HepG2 (cell line): ENCODE results near the gene MXRA7. TPM values are rescaled to one million over a fixed set of nuclear protein-coding genes. Genes with fewer than 3 reads are reported as not detected.

Experiments used
- ATAC-seq: fragments of 200-7000 bp; cut with Tn5 transposase; 3 replicates; pipeline ENCODE4 v1.9.1; 2020; ENCODE audit warnings: mild to moderate bottlenecking, moderate library complexity
- BruUV-seq: library from RNA; stranded (reverse); fragments of 400-500 nt; replicated peaks from 2 replicates; lab custom pipeline; 2021; lab: Mats Ljungman, UMichigan
- CTCF ChIA-PET: fragments of 300-600 bp; formaldehyde crosslinking; extraction: SDS; loops from one replicate; lab custom pipeline; 2021; ENCODE audit warnings: low total read pairs, inconsistent platforms, low intra/inter-chr PET ratio; lab: Yijun Ruan, JAX
- POLR2A ChIA-PET: fragments of 350-600 bp; sonication (Branson Sonifier 250); formaldehyde crosslinking; loops from one replicate; lab custom pipeline; 2020; ENCODE audit warnings: antibody characterized with exemption, inconsistent platforms; lab: Yijun Ruan, JAX
- DNase-seq: peaks from one replicate; pipeline ENCODE4 v3.0.0-alpha.2; 2015; ENCODE audit warnings: low spot score
- FAIRE-seq: peaks from 3 replicates; lab custom pipeline; 2011; peaks lifted over from hg19 to GRCh38; lab: Jason Lieb, UNC
- H2AFZ ChIP-seq: one replicate; pipeline ENCODE4 v1.6.1; 2011; ENCODE audit warnings: low read length, inconsistent platforms
- H3K27ac ChIP-seq: fragments of 300-600 bp; 3 replicates; pipeline ENCODE4 v1.8.0; 2011; ENCODE audit warnings: mixed run types, mild to moderate bottlenecking, mixed read lengths, low read length, inconsistent platforms; ENCODE audit not compliant: insufficient read depth; ENCODE audit errors: extremely low read length
- H3K27me3 ChIP-seq, 2 experiments: fragments of 200-600 bp in 1 of 2; 2 replicates in 1 of 2; 3 replicates in 1 of 2; pipeline versions ENCODE4 v1.6.0 to v1.8.0; 2011; ENCODE audit warnings: low read length in 2 of 2, mild to moderate bottlenecking in 2 of 2, moderate library complexity in 2 of 2, inconsistent platforms in 1 of 2; ENCODE audit not compliant: insufficient read depth in 2 of 2, control insufficient read depth in 1 of 2
- H3K36me3 ChIP-seq, 2 experiments: fragments of 200-600 bp in 1 of 2; replicated peaks in 1 of 2; 2 replicates in 1 of 2; 3 replicates in 1 of 2; pipeline versions ENCODE4 v1.5.1 to v1.8.0; 2011; ENCODE audit warnings: low read length in 2 of 2, inconsistent platforms in 1 of 2; ENCODE audit not compliant: insufficient read depth in 2 of 2, control insufficient read depth in 1 of 2
- H3K4me1 ChIP-seq: 2 replicates; pipeline ENCODE4 v1.5.1; 2012; ENCODE audit warnings: low read length, inconsistent platforms; ENCODE audit not compliant: insufficient read depth
- H3K4me2 ChIP-seq: 2 replicates; pipeline ENCODE4 v1.6.0; 2011; ENCODE audit warnings: low read depth, low read length, inconsistent platforms
- H3K4me3 ChIP-seq, 3 experiments: fragments of 200-600 bp in 1 of 3; sonication (generic), shearing (Covaris generic) in 1 of 3; replicated peaks in 1 of 3; 2 replicates each; pipeline ENCODE4 v1.5.1; 2011 to 2016; ENCODE audit warnings: low read length in 3 of 3, inconsistent platforms in 2 of 3, low read depth in 2 of 3, mild to moderate bottlenecking in 2 of 3, control low read depth in 1 of 3, mixed read lengths in 1 of 3; ENCODE audit not compliant: insufficient read depth in 1 of 3
- H3K79me2 ChIP-seq: one replicate; pipeline ENCODE4 v1.6.1; 2011; ENCODE audit warnings: low read length, inconsistent platforms; ENCODE audit not compliant: insufficient read depth
- H3K9ac ChIP-seq: 2 replicates; pipeline ENCODE4 v1.6.0; 2011; ENCODE audit warnings: mild to moderate bottlenecking, low read depth, low read length, inconsistent platforms; ENCODE audit not compliant: insufficient read depth
- H3K9me3 ChIP-seq: 2 replicates; pipeline ENCODE4 v1.5.1; 2012; ENCODE audit warnings: mild to moderate bottlenecking, low read length
- H4K20me1 ChIP-seq: 2 replicates; pipeline ENCODE4 v1.6.0; 2011; ENCODE audit warnings: inconsistent platforms, mild to moderate bottlenecking, low read length, moderate library complexity; ENCODE audit not compliant: insufficient read depth
- KDM2A ChIP-seq: sonication (generic); formaldehyde crosslinking; IDR thresholded peaks from 2 replicates; pipeline ENCODE4 v1.4.0; 2020; ENCODE audit warnings: low read depth, missing genetic modification reagents, borderline replicate concordance
- MEIS1 ChIP-seq: sonication (generic); formaldehyde crosslinking; IDR thresholded peaks from 2 replicates; pipeline ENCODE4 v1.9.0; 2021; ENCODE audit warnings: mild to moderate bottlenecking, missing genetic modification reagents, moderate library complexity, borderline replicate concordance
- PAF1 ChIP-seq: IDR thresholded peaks from 2 replicates; pipeline ENCODE4 v1.6.1; 2016; ENCODE audit warnings: missing genetic modification reagents, missing compliant biosample characterization
- SNAPC4 ChIP-seq: sonication (generic); formaldehyde crosslinking; IDR thresholded peaks from 2 replicates; pipeline ENCODE4 v1.4.0; 2020; ENCODE audit warnings: mild to moderate bottlenecking, missing genetic modification reagents
- SPEN ChIP-seq: sonication (generic); formaldehyde crosslinking; IDR thresholded peaks from 2 replicates; pipeline ENCODE4 v1.5.1; 2020; ENCODE audit warnings: low read depth, mild to moderate bottlenecking, missing genetic modification reagents
- ZGPAT ChIP-seq: IDR thresholded peaks from 2 replicates; pipeline ENCODE4 v1.6.1; 2016; ENCODE audit warnings: mild to moderate bottlenecking
- ZMAT3 ChIP-seq: sonication (generic); formaldehyde crosslinking; conservative IDR thresholded peaks from 2 replicates; pipeline ENCODE4 v1.7.0; 2021; ENCODE audit warnings: missing genetic modification reagents
- ZNF331 ChIP-seq: sonication (generic); formaldehyde crosslinking; IDR thresholded peaks from 2 replicates; pipeline ENCODE4 v1.4.0; 2020; ENCODE audit warnings: missing genetic modification reagents
- ZNF552 ChIP-seq: sonication (generic); formaldehyde crosslinking; IDR thresholded peaks from 2 replicates; pipeline ENCODE4 v1.9.0; 2022; ENCODE audit warnings: missing genetic modification reagents, mild to moderate bottlenecking, borderline replicate concordance
- WGBS: methylation state at CpG from one replicate; pipeline ENCODE4 v1.1.6; 2017; ENCODE audit warnings: low lambda C conversion rate; 5-methylcytosine and 5-hydroxymethylcytosine counted together
- in situ Hi-C: cut with HindIII; loops from 2 replicates; pipeline ENCODE4 v1.10.0; 2017; ENCODE audit warnings: low pct_unique_long_range_greater_than_20kb; ENCODE audit not compliant: extremely low pct_ligation_motif_present
- intact Hi-C: fragments of 100-400 bp; cut with micrococcal nuclease; formaldehyde crosslinking; loops from one replicate; pipeline ENCODE4 v1.10.0; 2022; ENCODE audit not compliant: unreplicated experiment
- polyA plus RNA-seq, 8 experiments: library from polyadenylated mRNA; depleted of rRNA in 3 of 8; stranded (reverse) in 7 of 8; unstranded in 1 of 8; fragments of >200 nt; fragmentation: Illumina TruSeq in 4 of 8; extraction: Trizol in 4 of 8; gene quantifications; 2 replicates each; pipeline versions ENCODE4 v1.2.1 to v1.2.3, GENCODE V29; 2011 to 2016; ENCODE audit warnings: low read depth in 4 of 8, missing spikeins in 1 of 8, mixed read lengths in 1 of 8; ENCODE audit not compliant: insufficient read depth in 1 of 8
- total RNA-seq, 5 experiments: library from RNA; depleted of rRNA; stranded (reverse); fragments of >200 nt; fragmentation: Illumina TruSeq; extraction: Trizol; gene quantifications; 2 replicates each; pipeline ENCODE4 v1.2.3, GENCODE V29; 2016; ENCODE audit warnings: low read depth in 1 of 5
- TF ChIP-seq, protein P1 (sequence below): IDR thresholded peaks from 2 replicates; pipeline ENCODE4 v1.6.1; 2012; ENCODE audit warnings: low read length, improper control_type of control experiment

Gene MXRA7
- total and polyA plus RNA-seq, 2 of the 13 experiments (the other 11 are each of a cell fraction or from before 2014, with no cell fraction given): 44.8 to 112 TPM

DNA sequence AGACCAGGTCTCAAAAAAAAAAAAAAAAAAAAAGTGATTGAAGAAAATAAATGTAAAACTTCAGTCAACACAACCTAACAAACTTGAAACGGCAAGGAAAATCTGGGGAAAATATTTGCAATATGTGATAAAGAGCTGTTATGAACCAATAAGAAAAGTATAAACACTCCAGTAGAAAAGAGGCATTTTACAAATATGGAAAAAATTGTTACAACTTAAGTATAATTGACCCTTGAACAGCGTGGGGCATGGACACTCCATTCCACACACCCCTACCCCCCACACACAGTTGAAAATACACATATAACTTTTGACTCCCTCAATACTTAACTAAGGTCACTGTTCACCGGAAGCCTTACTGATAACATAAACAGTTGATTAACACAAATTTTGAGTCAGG is 47.8 kb upstream of the MXRA7 start:
- POLR2A ChIA-PET: no interaction called here
- no peak for FAIRE-seq
- in situ Hi-C loops: no loop called here

More for the DNA sequence above, 47.8 kb upstream of the MXRA7 start:
- H3K4me2 ChIP-seq: no peak overlapping the region
- H2AFZ ChIP-seq: no peak overlapping the region
- no TSS peak for BruUV-seq
- TF ChIP-seq SNAPC4 (CRISPR knock-in tag) (no peak), ZMAT3 (CRISPR knock-in tag) (no peak), SPEN (CRISPR knock-in tag) (no peak), MEIS1 (no peak), ZNF552 (CRISPR knock-in tag) (no peak), ZGPAT (CRISPR knock-in tag) (no peak), PAF1 (CRISPR knock-in tag) (no peak), KDM2A (no peak), ZNF331 (CRISPR knock-in tag) (no peak)
- TF ChIP-seq, protein P1, sequence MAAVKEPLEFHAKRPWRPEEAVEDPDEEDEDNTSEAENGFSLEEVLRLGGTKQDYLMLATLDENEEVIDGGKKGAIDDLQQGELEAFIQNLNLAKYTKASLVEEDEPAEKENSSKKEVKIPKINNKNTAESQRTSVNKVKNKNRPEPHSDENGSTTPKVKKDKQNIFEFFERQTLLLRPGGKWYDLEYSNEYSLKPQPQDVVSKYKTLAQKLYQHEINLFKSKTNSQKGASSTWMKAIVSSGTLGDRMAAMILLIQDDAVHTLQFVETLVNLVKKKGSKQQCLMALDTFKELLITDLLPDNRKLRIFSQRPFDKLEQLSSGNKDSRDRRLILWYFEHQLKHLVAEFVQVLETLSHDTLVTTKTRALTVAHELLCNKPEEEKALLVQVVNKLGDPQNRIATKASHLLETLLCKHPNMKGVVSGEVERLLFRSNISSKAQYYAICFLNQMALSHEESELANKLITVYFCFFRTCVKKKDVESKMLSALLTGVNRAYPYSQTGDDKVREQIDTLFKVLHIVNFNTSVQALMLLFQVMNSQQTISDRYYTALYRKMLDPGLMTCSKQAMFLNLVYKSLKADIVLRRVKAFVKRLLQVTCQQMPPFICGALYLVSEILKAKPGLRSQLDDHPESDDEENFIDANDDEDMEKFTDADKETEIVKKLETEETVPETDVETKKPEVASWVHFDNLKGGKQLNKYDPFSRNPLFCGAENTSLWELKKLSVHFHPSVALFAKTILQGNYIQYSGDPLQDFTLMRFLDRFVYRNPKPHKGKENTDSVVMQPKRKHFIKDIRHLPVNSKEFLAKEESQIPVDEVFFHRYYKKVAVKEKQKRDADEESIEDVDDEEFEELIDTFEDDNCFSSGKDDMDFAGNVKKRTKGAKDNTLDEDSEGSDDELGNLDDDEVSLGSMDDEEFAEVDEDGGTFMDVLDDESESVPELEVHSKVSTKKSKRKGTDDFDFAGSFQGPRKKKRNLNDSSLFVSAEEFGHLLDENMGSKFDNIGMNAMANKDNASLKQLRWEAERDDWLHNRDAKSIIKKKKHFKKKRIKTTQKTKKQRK: no peak
- H3K9me3 ChIP-seq: peaks cover 5% of the 10 kb centered on the region; the same call in 1 of the 2 replicates
- H3K27me3 ChIP-seq: no peaks in the 10 kb centered on the region
- no peak overlapping the region for H3K9ac ChIP-seq
- DNase-seq: no peak
- peaks cover 6 to 19% of the 10 kb centered on the region in 2 experiments; a peak in 4 of 5 replicates for H3K36me3 ChIP-seq
- no peak for ATAC-seq
- peaks cover 14% of the 10 kb centered on the region for H3K4me1 ChIP-seq
- H3K27ac ChIP-seq: no peak overlapping the region
- no peak overlapping the region for H3K4me3 ChIP-seq
- 95% methylated on average over 3 of the region's 3 CpGs for WGBS
- H4K20me1 ChIP-seq: no peaks in the 10 kb centered on the region; the same call in 1 of the 2 replicates
- CTCF ChIA-PET: no interaction called here
- intact Hi-C loops: no loop called here
- no peaks in the 10 kb centered on the region for H3K79me2 ChIP-seq
